Spleen (tissue), 11 donors: ENCODE measurements around the gene RASA3. TPM values are rescaled to one million over a fixed set of nuclear protein-coding genes. Genes with fewer than 3 reads are reported as not detected.

Experiments used
- DNase-seq: peaks from one replicate; pipeline ENCODE4 v3.0.0-alpha.2; 2020
- H3K27ac ChIP-seq, 8 donors: fragments of 200-600 bp; sonication (generic) in 7 of 8; 1 replicate in 4 of 8; 2 replicates in 4 of 8; pipeline versions ENCODE4 v1.5.0 to v1.8.0; 2016 to 2021; ENCODE audit warnings: inconsistent platforms in 4 of 8, mild to moderate bottlenecking in 4 of 8, moderate library complexity in 1 of 8
- H3K27me3 ChIP-seq, 7 donors: fragments of 200-600 bp; sonication (generic) in 6 of 7; replicated peaks in 1 of 7; 1 replicate in 4 of 7; 2 replicates in 3 of 7; pipeline versions ENCODE4 v1.5.0 to v1.8.0; 2016 to 2021; ENCODE audit warnings: inconsistent platforms in 3 of 7, mild to moderate bottlenecking in 1 of 7
- H3K36me3 ChIP-seq, 6 donors: fragments of 200-600 bp; sonication (generic) in 5 of 6; 1 replicate in 4 of 6; 2 replicates in 2 of 6; pipeline versions ENCODE4 v1.5.0 to v1.8.0; 2016 to 2021; ENCODE audit warnings: inconsistent platforms in 2 of 6
- H3K4me1 ChIP-seq, 6 donors: fragments of 200-600 bp; sonication (generic) in 5 of 6; 1 replicate in 3 of 6; 2 replicates in 3 of 6; pipeline versions ENCODE4 v1.5.0 to v1.8.0; 2016 to 2021; ENCODE audit warnings: inconsistent platforms in 3 of 6
- H3K4me3 ChIP-seq, 8 donors: fragments of 200-600 bp; sonication (generic) in 7 of 8; 1 replicate in 4 of 8; 2 replicates in 4 of 8; pipeline versions ENCODE4 v1.5.0 to v1.8.0; 2016 to 2021; ENCODE audit warnings: inconsistent platforms in 4 of 8, mild to moderate bottlenecking in 4 of 8, moderate library complexity in 2 of 8
- H3K9me3 ChIP-seq, 8 donors: fragments of 200-600 bp; sonication (generic) in 7 of 8; 1 replicate in 4 of 8; 2 replicates in 4 of 8; pipeline versions ENCODE4 v1.5.0 to v1.8.0; 2016 to 2021; ENCODE audit warnings: inconsistent platforms in 4 of 8
- CTCF ChIP-seq, 11 experiments: fragments of 200-600 bp in 7 of 11; fragments of 450-650 bp in 4 of 11; sonication (generic) in 4 of 11; IDR thresholded peaks in 8 of 11; conservative IDR thresholded peaks in 3 of 11; 1 replicate in 7 of 11; 2 replicates in 4 of 11; pipeline versions ENCODE4 v1.4.0 to v1.8.0; 2016 to 2021; ENCODE audit warnings: antibody characterized with exemption in 11 of 11, inconsistent platforms in 4 of 11, mild to moderate bottlenecking in 1 of 11
- POLR2A ChIP-seq, 3 donors: fragments of 450-650 bp; IDR thresholded peaks; one replicate each; pipeline ENCODE4 v1.5.1; 2017; ENCODE audit warnings: antibody characterized with exemption in 3 of 3, mild to moderate bottlenecking in 1 of 3
- POLR2AphosphoS5 ChIP-seq, 3 donors: sonication (generic); formaldehyde crosslinking; IDR thresholded peaks; one replicate each; pipeline ENCODE4 v1.5.1; 2017; ENCODE audit warnings: antibody characterized with exemption in 3 of 3
- WGBS, 5 donors: extraction: QIAGEN DNeasy Blood & Tissue Kit in 3 of 5; methylation state at CpG; one replicate each; pipeline versions ENCODE4 v1.1.5 to v1.1.7; 2013 to 2018; 5-methylcytosine and 5-hydroxymethylcytosine counted together
- intact Hi-C: fragments of 100-400 bp; cut with DNase I; formaldehyde crosslinking; loops from one replicate; pipeline ENCODE4 v1.15.0; 2023; ENCODE audit warnings: low total_unique reads
- polyA plus RNA-seq, 3 donors: library from polyadenylated mRNA; stranded (reverse); fragments of 200-250 nt; gene quantifications; one replicate each; pipeline ENCODE4 v1.2.1, GENCODE V29; 2013
- total RNA-seq, 7 donors: library from RNA; depleted of rRNA in 3 of 7; stranded (reverse); fragments of >200 nt in 3 of 7; fragmentation: NEBNext Ultra II Directional in 4 of 7; extraction: Animal tissue kit (Norgen Biotek cat#: 25700) in 4 of 7; gene quantifications; one replicate each; pipeline versions ENCODE4 v1.1.0 to v1.2.1, GENCODE V29; 2016 to 2021
- donor health status: healthy with polysubstance abuse.
- donor health status: DM: no; HTN: no; CAD: no; lungs with moderate emphysema.
- donor health status: DM: no; HTN: no; CAD: no.
- donor health status: Bipolar disorder and iron deficiency.
- donor health status: healthy.
- donor health status: DM: no; HTN: no; CAD: no.
- donor health status: DM: yes; HTN: yes; CAD: no.

Gene RASA3
- total and polyA plus RNA-seq, 10 donors = 11.7 to 52.8 (median 47.7) TPM

GRCh38 chr13:113967206-113967720 lies 165.2 kb downstream of the RASA3 start:
- H3K27ac ChIP-seq = no peak overlapping the region
- H3K4me3 ChIP-seq = no peak overlapping the region
- peaks cover 0 to 7% (median 0%) of the 10 kb centered on the region in 6 donors for H3K4me1 ChIP-seq
- H3K27me3 ChIP-seq = no peaks in the 10 kb centered on the region
- peaks cover 0 to 35% (median 0%) of the 10 kb centered on the region in 6 donors for H3K36me3 ChIP-seq
- intact Hi-C loops = no loop called here
- H3K9me3 ChIP-seq = no peaks in the 10 kb centered on the region
- no peak for DNase-seq
- TF ChIP-seq CTCF (IDR thresholded peaks at IDR 0.05 in 8 of 11, conservative IDR thresholded peaks at IDR 0.05 in 3 of 11) = no peak
- TF ChIP-seq POLR2AphosphoS5 (IDR thresholded peaks at IDR 0.05) = no peak
- 82 to 95% (median 91%) methylated on average over 6 to 9 of the region's 9 CpGs for WGBS, 5 donors

- TF ChIP-seq CTCF (IDR thresholded peaks at IDR 0.05 in 8 of 11, conservative IDR thresholded peaks at IDR 0.05 in 3 of 11) = no peak
- TF ChIP-seq POLR2A (IDR thresholded peaks at IDR 0.05) = no peak
- TF ChIP-seq POLR2AphosphoS5 (IDR thresholded peaks at IDR 0.05) = no peak
- DNase-seq = no peak
- WGBS, 5 donors = 95 to 99% (median 97%) methylated on average over 5 of the region's 5 CpGs
- intact Hi-C loops = no loop called here
- Histone ChIP-seq H3K9me3 (no peaks in the 10 kb centered on the region), H3K27ac (no peak overlapping the region), H3K27me3 (no peaks in the 10 kb centered on the region), H3K4me1 (peaks cover 0 to 7% (median 0%) of the 10 kb centered on the region in 6 donors), H3K4me3 (no peak overlapping the region), H3K36me3 (peaks cover 0 to 28% (median 0%) of the 10 kb centered on the region in 6 donors)
Measured at GRCh38 chr13:113965968-113966884, 166.2 kb downstream of the RASA3 start.

GRCh38 chr13:113965383-113965874 lies 167.0 kb downstream of the RASA3 start:
- no peak for TF ChIP-seq POLR2AphosphoS5 (IDR thresholded peaks at IDR 0.05)
- no peak for TF ChIP-seq CTCF (IDR thresholded peaks at IDR 0.05 in 8 of 11, conservative IDR thresholded peaks at IDR 0.05 in 3 of 11)
- TF ChIP-seq POLR2A (IDR thresholded peaks at IDR 0.05) = no peak
- Histone ChIP-seq H3K4me1 (peaks cover 0 to 7% (median 0%) of the 10 kb centered on the region in 6 donors), H3K9me3 (peaks cover 0 to 6% (median 3%) of the 10 kb centered on the region in 8 donors), H3K27me3 (no peaks in the 10 kb centered on the region), H3K36me3 (peaks cover 0 to 27% (median 0%) of the 10 kb centered on the region in 6 donors), H3K27ac (no peak overlapping the region), H3K4me3 (no peak overlapping the region)
- intact Hi-C loops = no loop called here
- no peak for DNase-seq
- WGBS, 5 donors = 95 to 99% (median 97%) methylated on average over 2 of the region's 2 CpGs
